HG02973 (cell line): ENCODE data around the gene ANLN.

Experiments
- ATAC-seq: cut with Tn5 transposase; IDR thresholded peaks from one replicate; pipeline ENCODE4 v1.9.1; 2021; ENCODE audit warnings: moderate library complexity; ENCODE audit not compliant: unreplicated experiment

The ANLN gene

DNA sequence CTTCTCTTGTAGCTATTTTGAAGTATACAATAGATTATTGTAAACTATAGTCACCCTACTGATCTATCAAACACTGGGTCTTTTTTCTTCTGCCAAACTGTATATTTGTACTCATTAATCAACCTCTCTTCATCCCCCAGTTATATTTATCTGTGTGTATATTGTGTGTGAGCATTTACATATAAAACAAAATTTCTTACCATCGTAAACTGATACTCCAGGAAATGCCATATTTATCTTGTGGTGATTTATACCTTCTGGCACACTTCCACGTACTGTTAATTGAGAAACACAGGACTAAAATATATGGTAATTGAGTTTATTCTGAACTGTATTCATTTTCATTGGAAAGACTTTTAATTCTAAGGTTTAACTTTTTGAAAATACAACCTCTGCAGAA is 18.9 kb downstream of the ANLN start:
- ATAC-seq = no peak

DNA sequence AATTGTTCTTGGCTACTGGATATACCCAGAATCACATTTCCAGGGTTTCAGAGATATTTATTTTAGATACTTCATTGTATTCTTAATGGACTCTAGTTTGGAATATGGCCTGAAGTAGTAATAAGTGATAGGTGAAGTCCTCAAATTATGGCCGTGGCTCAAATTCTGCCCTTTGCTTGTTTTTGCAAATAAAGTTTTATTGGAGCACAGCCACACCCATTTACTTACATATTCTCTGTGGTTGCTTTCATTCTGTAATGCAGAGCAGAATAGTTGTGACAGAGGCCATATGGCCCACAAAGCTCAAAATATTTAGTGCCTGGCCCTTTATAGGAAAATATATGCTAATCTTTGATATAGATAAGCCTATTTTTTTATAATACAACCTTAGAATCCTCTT is 19.5 kb downstream of the ANLN start:
- no peak for ATAC-seq

DNA sequence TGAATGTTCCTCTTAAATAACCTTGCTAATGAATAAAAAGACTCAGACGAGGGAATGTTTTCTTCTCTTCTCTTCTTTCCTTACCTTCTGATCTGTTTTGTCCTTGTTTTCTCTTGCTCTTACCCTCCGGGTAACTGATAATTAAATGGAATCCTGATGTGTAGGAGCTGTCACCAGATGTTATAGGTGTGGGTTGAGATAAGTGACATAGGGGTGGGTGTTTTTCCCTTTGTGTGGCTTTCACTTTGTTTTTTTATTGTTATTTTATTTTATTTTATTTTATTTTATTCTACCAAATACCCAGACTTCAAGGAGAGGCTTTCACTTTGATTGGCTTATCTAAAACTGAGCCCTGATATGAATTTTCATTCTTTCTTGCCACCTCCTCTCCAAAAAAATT is 25.5 kb downstream of the ANLN start:
- ATAC-seq = no peak

DNA sequence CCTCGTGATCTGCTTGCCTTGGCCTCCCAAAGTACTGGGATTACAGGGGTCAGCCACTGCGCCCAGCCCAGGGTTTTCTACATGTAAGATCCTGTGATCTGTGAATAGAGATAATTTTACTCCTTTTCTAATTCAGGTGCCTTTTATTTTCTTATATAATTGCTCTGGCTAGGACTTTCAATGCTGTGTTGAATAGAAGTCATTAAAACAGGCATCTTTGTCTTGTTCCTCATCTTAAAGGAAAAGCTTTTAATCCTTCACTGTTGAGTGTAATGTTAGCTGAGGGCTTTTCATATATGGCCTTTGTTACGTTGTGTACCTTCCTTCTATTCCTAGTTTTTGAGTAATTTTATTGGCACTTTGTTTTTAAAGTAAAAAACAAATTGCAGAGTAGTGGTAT is 26.6 kb downstream of the ANLN start:
- ATAC-seq = no peak

DNA sequence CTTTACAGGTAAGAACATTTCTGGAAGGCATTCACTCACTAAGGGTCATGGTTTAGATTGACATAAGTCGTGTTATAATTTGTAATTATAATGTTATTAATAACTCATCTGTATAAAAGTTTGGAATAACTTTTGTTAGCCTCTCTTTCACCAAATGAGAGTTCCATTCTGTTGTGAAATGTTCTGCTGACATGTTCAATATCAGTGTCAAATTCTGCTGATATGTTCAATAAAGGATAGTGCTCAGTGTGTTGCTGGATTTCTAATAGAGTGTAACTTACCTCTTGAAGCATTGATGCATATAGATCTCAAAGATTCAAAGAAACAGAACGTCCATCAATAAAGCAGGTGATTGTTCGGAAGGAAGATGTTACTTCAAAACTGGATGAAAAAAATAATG is 30.6 kb downstream of the ANLN start:
- ATAC-seq = no peak

DNA sequence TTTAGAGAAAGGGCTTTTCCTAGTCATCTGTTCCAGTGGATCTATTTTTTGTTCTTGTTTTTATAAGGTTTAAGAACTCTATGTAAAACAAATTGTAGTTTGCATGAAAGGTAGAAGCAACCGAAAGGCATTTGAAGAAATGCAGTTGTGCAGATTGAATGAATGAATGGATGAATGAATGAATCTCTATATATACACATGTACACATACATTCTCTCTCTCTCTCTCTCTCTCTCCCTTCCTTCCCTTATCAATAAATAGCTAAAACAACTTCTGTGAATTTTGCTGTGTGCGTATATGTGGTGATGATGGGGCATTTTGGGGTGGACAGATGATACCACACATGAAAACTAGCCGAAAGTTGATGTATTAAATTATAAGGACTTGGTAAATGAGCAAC is 32.4 kb downstream of the ANLN start:
- ATAC-seq = no peak

DNA sequence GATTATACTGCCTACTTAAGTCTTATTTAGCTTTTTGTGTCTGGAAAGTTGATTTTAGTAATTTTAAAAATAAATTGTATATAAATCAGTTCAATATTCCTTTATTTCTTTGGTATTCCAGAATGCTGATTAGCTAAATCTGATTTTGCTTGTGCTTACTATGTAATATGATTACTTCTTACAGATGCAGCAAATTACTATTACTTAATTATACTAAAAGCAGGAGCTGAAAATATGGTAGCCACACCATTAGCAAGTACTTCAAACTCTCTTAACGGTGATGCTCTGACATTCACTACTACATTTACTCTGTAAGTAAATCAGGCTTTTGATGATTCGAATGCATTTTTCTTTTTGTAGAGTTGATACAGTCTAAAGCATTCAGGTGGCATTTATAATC is 34.0 kb downstream of the ANLN start:
- no peak for ATAC-seq

DNA sequence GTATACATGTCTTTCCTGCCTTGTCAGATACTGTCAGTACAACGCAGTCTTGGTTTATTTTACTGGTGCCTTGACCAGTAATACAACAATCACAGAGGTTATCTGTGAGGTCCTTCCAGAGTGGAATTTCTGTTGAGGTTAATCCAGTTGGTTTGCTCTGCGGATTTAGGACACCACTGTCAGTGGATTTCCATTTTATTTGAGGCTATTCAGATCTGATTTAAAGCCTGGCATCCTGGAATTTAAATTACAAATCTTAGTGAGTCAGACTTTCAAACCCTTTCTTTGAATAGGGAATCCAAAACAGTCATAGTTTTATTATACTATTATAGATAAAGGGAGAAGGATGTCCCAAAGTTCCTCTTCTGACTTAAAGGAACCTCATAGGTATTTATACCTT is 40.5 kb downstream of the ANLN start:
- ATAC-seq = no peak

DNA sequence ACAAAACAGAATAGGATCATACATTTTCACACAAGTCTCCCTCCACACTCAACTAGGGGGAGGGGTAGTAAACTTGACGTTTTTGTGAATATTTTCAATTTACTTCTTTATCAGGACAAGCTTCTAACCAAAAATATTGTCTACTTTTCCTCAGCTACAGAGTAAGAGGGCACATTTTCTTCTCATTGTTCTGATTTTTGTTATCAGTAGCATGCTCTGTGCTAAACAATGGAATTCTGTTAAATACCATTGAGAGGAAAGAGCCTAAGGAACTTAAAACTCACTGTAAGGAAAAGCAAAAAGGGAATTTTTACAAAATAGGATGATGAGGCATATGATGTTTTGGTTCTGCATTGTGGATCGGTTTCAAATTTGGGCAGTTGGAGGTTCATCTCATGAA is 41.2 kb downstream of the ANLN start:
- ATAC-seq = no peak

DNA sequence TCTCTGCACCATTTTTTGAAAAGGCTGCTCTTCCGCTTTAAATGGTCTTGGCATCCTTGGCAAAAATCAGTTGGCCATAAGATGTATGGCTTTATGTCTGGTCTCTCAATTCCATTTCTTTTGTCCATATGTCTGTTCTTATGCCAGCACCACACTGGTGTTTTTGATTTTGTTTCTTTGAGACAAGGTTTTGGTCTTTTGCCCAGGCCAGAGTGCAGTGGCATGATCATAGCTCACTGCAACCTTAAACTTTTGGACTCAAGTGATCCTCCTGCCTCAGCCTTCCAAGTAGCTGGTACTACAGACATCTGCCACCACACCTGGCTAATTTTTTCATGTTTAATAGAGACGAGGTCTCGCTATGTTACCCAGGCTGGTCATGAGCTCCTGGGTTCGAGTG is 48.5 kb downstream of the ANLN start:
- no peak for ATAC-seq

DNA sequence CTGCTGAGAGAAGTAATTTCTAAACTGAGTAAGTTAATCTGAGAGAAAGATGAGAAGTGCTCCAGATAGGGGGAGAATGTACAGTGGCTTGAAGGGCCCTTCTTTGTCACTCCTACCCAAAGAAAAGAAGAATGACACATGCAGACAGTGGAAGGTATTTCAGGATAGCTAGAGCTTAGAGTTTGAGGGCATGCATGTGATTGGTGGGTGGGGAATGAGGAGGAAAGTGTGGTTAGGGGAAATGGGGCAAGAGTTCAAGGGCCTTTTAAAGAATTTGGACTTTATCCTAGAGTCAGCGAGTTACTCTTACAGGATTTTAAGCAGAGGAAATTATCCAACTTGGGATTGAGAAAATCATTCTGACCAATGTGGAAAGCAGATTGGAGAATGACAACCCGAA is 50.0 kb downstream of the ANLN start:
- ATAC-seq = no peak

DNA sequence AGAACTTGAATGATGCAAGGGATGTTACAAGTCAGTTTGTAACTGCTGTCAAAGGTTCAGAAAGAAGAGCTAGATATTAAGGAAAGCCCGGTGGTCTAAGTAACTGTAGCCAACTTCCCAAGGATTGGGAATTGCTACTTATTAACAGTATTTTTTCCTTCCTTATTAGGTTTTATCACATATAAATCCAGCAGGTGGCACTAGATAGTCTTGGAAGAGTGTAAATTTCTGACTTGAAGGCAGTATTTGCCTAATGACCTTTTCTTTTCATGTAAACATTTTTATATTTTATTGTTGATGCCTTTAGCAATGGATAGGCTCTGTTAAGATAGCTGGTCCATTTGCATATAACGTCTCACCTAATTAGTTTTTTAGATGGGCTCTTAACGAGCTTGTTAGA is 51.2 kb downstream of the ANLN start:
- ATAC-seq = no peak

DNA sequence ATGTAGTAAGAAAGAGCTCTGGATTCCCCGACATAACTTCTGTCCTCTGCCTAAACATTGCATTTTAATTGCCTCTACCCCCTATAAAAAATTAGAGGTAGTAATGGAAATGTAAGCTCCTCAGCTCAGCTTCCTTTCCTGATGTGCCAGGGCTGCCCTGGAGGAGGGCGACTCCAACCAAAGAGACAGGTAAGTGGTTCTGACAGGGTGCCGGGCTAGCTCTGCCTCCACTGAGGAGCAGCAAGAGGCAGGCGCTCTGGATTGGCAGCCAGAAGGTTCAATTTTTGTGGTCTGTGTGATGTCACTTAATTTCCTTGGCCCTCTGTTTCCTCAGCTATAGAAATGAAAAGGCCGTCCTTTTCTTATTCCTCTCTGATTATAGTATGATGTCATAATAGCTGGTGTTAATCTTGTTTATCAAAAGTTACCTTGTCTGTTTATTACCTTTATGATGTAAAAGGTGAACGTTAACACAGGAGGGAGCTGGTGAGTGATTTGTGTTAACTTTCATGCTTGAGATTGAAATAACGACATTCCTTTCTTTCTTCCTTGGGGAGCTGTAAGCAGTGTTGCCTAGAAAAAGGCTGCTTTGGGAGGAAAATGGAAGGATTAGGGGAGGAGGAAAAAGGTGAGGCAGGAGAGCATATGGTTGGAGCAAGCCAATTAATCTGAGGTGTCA is 51.8 kb downstream of the ANLN start:
- no peak for ATAC-seq

DNA sequence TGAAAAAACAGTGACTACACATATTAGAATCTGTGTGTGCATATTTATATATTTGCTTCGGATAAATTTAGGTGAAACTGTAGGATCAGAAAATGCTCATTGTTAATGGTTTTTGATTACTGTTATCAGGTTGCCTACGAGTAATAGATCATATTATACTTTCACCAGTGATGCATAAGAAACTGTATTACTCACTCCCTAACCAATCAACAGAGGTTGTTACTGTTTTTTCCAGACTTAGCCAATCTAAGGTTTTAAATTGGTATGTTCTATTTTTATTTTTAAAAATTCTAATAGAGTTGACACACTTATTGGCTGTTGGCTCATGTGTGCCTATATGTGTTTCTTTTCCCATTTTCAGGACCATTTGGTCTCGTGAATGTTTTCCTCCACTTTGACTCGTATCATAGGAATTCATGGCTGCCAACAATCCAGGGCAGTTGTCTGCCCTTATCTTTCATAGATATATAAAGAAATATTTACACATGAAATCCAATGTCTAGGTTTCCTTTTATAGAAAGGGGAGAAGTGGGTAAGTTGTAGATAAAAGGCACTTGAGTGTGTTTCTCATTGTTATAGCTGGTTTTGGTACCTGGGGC is 59.2 kb downstream of the ANLN start:
- ATAC-seq = no peak

DNA sequence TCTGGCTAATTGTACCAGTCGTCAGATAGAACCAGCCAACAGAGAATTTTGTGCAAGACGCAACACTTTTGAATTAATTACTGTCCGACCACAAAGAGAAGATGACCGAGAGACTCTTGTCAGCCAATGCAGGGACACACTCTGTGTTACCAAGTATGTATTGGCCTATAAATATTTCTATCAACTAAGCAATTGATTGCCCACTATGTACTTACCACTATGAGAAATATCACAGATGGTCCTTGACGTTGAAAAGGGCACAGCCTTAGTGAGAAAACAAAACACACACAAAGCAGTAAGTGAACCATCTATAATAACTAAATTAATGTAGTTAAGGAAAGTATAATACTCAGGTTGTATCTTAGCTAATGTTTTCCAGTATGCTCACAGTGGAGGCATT is 60.0 kb downstream of the ANLN start:
- no peak for ATAC-seq

DNA sequence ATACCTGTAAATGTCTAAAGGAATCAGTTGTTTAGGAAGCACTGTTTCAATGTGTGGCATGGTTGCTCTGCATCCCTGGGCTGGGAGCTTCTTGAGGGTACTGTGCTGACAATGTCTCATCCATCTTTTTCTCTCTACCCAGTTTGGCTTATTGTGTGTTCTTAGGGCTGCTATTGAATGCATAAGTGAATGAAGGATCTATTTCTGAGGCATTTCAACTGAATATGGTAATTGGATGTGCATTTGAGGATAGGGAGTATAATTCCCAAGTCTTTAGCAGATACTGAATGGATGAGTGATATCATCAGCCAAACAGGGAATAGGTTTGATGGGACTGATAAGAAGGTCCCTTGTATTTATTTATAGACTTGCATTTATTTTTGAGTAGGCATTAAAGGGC is 64.1 kb downstream of the ANLN start:
- ATAC-seq = no peak

DNA sequence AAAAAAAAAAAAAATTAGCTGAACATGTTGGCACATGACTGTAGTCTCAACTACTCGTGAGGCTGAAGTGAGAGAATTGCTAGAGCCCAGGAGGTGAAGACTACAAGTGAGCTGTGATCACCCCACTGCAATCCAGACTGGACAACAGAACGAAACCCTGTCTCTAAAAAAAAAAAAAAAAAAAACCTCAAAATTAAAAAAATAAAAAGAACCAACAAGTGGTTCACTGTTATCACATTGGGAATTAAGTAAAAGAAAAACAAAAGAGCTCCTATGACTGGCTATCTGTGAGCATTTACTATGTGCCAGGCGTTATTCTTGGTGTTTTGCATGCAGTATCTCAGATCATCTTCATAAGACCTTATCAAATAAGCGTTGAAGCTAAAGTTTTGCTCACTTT is 66.0 kb downstream of the ANLN start:
- ATAC-seq = no peak

DNA sequence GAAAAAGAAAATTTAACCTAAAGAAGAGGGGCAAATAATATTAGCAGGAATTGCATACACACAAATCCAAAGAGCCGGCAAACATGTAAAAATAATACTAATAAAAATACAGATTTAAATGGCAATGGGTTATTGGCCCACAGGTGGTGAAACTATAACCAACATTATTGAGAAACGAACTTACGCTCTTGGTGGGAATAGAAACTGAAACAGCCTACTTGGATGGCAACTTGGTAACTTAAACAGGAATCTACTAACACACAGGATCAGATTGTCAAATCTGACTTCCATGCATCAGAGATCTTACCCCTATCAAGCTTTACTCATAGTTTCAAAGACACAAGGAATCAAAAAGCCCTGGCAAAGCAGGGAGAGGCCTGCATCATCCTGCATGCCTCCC is 66.5 kb downstream of the ANLN start:
- no peak for ATAC-seq

DNA sequence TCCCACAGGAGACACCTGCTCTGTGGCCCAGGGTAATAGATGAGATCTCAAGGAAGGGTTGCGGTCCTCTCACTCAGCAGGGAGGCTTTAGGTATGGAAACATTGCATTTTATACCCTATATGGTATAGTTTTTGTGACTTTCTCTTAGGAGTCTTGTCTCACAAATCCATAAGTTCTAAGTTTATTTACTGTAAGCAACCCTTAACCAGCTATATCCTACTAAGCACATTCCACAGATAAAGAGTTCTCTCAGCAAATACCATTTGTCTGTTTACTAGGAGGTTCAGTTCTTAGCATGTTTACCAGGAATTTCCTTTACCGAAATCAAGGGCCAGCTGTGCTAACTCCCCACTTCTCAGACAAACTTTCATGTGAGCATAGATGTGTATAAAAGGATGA is 66.9 kb downstream of the ANLN start:
- ATAC-seq = no peak

DNA sequence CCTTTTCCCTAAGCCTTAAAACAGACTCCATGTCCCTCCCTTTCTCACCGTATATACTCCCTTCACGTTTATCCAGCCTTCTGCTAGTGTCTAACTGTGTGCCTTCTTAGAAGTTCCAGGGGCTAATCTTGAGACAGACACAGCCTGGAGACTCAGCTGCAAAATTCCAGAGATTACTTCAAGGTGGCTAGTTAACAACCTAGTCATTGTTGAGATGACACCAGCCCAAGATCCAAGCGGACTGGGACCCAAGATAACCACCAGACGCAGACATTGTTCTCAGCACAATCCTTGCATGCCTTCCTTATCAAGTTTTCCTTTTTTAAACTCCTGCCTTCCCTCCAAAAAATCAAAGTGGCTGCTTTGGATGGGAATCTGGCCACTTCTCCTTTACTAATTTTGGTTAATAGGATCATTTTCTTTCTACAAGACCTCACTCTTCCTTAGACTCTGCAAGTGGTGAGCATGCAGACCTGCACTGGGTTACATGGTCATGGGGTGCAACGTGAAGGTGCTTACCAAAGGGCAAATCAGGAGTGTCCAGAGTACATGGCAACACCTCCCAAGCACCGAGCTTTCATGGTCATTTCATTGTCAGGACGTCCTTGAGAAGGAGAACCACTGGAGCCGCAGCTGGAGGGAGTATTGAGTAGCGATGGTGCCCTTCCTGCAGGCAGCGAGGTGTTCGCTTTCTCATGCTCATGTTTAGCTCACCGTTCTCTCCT is 69.7 kb downstream of the ANLN start:
- ATAC-seq = no peak

DNA sequence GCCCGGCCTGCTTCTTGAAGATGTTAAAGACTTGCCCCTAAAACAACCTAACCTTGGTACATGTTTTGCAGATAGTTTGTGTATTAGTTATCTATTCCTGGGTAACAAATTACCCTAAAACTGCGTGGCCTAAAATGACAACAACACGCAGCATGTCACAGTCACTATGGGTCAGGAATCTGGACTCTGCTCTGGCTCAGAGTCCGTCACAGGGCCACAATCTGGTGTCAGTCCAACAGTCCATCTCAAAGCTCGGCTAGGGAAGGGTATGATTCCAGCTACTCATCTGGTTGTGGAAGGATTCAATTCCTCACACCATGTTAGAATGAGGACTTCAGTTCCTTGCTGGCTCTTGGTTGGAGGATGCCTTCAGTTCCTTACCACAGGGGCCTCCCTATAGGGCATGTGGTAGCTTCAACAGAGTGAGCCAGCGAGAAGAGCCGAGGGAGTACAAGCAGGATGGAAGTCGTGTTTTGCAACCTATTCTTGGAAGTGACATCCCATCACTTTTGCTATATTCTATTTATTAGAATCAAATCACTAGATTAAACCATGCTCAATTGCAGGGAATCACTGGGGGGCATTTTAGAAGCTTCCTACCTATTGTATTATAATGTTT is 71.3 kb downstream of the ANLN start:
- ATAC-seq = no peak

DNA sequence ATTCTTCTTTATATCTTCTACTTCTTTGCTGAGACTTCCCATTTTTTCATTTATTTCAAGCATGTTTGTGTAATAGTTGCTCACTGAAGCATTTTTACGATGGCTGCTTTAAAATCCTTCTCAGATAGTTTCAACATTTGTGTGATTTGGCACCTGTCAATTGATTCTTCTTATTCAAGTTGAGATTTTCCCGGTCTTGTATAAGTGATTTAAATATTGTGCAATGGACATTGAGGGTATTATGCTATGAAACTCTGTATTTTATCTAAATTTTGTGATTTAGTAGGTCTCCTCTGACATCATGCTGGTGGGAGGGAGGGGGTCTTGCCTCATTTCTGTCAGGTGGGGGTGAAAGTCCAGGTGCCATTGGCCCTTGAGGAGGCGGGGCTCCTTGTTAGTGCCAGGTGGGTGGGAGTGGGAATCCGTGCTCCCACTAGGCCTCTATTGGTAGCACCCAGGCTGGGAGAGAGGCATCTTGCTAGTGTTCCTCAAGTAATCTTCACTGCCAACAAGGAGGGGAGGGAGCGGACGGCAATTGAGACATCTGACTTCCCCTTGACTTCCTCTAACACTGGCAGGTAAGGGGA is 73.0 kb downstream of the ANLN start:
- no peak for ATAC-seq
